WTC11 (cell line): ENCODE results near the gene SPATA17.

Experiments
- ATF3 ChIP-seq: sonication (generic); formaldehyde crosslinking; conservative IDR thresholded peaks from 2 replicates; pipeline ENCODE4 v1.8.1; 2022; ENCODE audit warnings: mild to moderate bottlenecking, missing genetic modification reagents
- CBFB ChIP-seq: sonication (generic); formaldehyde crosslinking; IDR thresholded peaks from 2 replicates; pipeline ENCODE4 v1.8.1; 2022; ENCODE audit warnings: mild to moderate bottlenecking, low read depth, missing genetic modification reagents
- GABPB1 ChIP-seq: sonication (generic); formaldehyde crosslinking; IDR thresholded peaks from 2 replicates; pipeline ENCODE4 v1.8.1; 2023; ENCODE audit warnings: mild to moderate bottlenecking, missing genetic modification reagents
- NFATC4 ChIP-seq: fragments of 250-450 bp; sonication (Bioruptor Pico); IDR thresholded peaks from 2 replicates; pipeline ENCODE4 v1.9.0; 2021; ENCODE audit warnings: mild to moderate bottlenecking
- TEAD4 ChIP-seq: sonication (generic); formaldehyde crosslinking; IDR thresholded peaks from 2 replicates; pipeline ENCODE4 v1.8.0; 2022; ENCODE audit warnings: mild to moderate bottlenecking, missing genetic modification reagents
- USF2 ChIP-seq: sonication (generic); formaldehyde crosslinking; IDR thresholded peaks from 2 replicates; pipeline ENCODE4 v1.8.1; 2023; ENCODE audit warnings: mild to moderate bottlenecking, missing genetic modification reagents, moderate library complexity
- ZNF263 ChIP-seq: sonication (generic); formaldehyde crosslinking; IDR thresholded peaks from 2 replicates; pipeline ENCODE4 v1.8.1; 2022; ENCODE audit warnings: low read depth, mild to moderate bottlenecking, moderate library complexity, missing genetic modification reagents
- ZNF317 ChIP-seq: sonication (generic); formaldehyde crosslinking; IDR thresholded peaks from 2 replicates; pipeline ENCODE4 v1.8.1; 2023; ENCODE audit warnings: low read depth, mild to moderate bottlenecking, moderate library complexity, missing genetic modification reagents, borderline replicate concordance
- ZNF423 ChIP-seq: fragments of 250-450 bp; sonication (Bioruptor Pico); IDR thresholded peaks from 2 replicates; pipeline ENCODE4 v2.1.2; 2022; ENCODE audit warnings: mild to moderate bottlenecking, moderate library complexity
- TF ChIP-seq, protein P1 (sequence below): sonication (generic); formaldehyde crosslinking; IDR thresholded peaks from 2 replicates; pipeline ENCODE4 v1.8.1; 2023; ENCODE audit warnings: mild to moderate bottlenecking, missing genetic modification reagents, borderline replicate concordance
- TF ChIP-seq, protein P2 (sequence below): fragments of 200-600 bp; IDR thresholded peaks from 2 replicates; pipeline ENCODE4 v1.8.0; 2022; ENCODE audit warnings: antibody characterized with exemption

- TF ChIP-seq ATF3 (CRISPR knock-in tag) (no peak), USF2 (CRISPR knock-in tag) (no peak), TEAD4 (CRISPR knock-in tag) (no peak), ZNF423 (CRISPR knock-in tag) (no peak), ZNF263 (CRISPR knock-in tag) (no peak), CBFB (no peak), GABPB1 (CRISPR knock-in tag) (no peak), ZNF317 (CRISPR knock-in tag) (no peak), NFATC4 (CRISPR knock-in tag) (no peak)
- TF ChIP-seq, protein P1, sequence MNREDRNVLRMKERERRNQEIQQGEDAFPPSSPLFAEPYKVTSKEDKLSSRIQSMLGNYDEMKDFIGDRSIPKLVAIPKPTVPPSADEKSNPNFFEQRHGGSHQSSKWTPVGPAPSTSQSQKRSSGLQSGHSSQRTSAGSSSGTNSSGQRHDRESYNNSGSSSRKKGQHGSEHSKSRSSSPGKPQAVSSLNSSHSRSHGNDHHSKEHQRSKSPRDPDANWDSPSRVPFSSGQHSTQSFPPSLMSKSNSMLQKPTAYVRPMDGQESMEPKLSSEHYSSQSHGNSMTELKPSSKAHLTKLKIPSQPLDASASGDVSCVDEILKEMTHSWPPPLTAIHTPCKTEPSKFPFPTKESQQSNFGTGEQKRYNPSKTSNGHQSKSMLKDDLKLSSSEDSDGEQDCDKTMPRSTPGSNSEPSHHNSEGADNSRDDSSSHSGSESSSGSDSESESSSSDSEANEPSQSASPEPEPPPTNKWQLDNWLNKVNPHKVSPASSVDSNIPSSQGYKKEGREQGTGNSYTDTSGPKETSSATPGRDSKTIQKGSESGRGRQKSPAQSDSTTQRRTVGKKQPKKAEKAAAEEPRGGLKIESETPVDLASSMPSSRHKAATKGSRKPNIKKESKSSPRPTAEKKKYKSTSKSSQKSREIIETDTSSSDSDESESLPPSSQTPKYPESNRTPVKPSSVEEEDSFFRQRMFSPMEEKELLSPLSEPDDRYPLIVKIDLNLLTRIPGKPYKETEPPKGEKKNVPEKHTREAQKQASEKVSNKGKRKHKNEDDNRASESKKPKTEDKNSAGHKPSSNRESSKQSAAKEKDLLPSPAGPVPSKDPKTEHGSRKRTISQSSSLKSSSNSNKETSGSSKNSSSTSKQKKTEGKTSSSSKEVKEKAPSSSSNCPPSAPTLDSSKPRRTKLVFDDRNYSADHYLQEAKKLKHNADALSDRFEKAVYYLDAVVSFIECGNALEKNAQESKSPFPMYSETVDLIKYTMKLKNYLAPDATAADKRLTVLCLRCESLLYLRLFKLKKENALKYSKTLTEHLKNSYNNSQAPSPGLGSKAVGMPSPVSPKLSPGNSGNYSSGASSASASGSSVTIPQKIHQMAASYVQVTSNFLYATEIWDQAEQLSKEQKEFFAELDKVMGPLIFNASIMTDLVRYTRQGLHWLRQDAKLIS (CRISPR knock-in tag): no peak
- TF ChIP-seq, protein P2, sequence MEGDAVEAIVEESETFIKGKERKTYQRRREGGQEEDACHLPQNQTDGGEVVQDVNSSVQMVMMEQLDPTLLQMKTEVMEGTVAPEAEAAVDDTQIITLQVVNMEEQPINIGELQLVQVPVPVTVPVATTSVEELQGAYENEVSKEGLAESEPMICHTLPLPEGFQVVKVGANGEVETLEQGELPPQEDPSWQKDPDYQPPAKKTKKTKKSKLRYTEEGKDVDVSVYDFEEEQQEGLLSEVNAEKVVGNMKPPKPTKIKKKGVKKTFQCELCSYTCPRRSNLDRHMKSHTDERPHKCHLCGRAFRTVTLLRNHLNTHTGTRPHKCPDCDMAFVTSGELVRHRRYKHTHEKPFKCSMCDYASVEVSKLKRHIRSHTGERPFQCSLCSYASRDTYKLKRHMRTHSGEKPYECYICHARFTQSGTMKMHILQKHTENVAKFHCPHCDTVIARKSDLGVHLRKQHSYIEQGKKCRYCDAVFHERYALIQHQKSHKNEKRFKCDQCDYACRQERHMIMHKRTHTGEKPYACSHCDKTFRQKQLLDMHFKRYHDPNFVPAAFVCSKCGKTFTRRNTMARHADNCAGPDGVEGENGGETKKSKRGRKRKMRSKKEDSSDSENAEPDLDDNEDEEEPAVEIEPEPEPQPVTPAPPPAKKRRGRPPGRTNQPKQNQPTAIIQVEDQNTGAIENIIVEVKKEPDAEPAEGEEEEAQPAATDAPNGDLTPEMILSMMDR: no peak
These were observed 225.3 kb downstream of the SPATA17 start for GRCh38 chr1:217856342-217857034.
